Gastrocnemius medialis (tissue), 4 donors: ENCODE data around the gene CCR1.

Experiments
- CTCF ChIP-seq, 5 experiments: fragments of 450-650 bp in 3 of 5; fragments of 200-600 bp in 2 of 5; sonication (generic) in 2 of 5; IDR thresholded peaks in 4 of 5; conservative IDR thresholded peaks in 1 of 5; 1 replicate in 4 of 5; 2 replicates in 1 of 5; pipeline ENCODE4 v1.5.1; 2016 to 2019; ENCODE audit warnings: antibody characterized with exemption in 5 of 5, mild to moderate bottlenecking in 3 of 5, moderate library complexity in 3 of 5
- POLR2A ChIP-seq, 2 donors: fragments of 450-650 bp; IDR thresholded peaks; one replicate each; pipeline ENCODE4 v1.6.1; 2017; ENCODE audit warnings: antibody characterized with exemption in 2 of 2, mild to moderate bottlenecking in 2 of 2, moderate library complexity in 2 of 2

- no peak for TF ChIP-seq CTCF (IDR thresholded peaks at IDR 0.05 in 4 of 5, conservative IDR thresholded peaks at IDR 0.05 in 1 of 5)
- TF ChIP-seq POLR2A (IDR thresholded peaks at IDR 0.05), result no peak
Measured at GRCh38 chr3:46209746-46210470, 1.8 kb upstream of the CCR1 start.
